WTC11 (cell line): ENCODE data around the gene B3GALNT2. TPM values are rescaled to one million over a fixed set of nuclear protein-coding genes. Genes with fewer than 3 reads are reported as not detected.

Experiments used
- ATAC-seq: fragments of 200-7000 bp; cut with Tn5 transposase; 2 replicates; pipeline ENCODE4 v1.10.0; 2021; ENCODE audit warnings: mild to moderate bottlenecking, moderate library complexity
- CTCF ChIA-PET: fragments of 300-600 bp; sonication (Branson Sonifier 250); formaldehyde crosslinking; loops from one replicate; lab custom pipeline; 2021; ENCODE audit warnings: antibody characterized with exemption; lab: Charles Lee
- POLR2A ChIA-PET: fragments of 350-600 bp; sonication (Branson Sonifier 250); formaldehyde crosslinking; loops from one replicate; lab custom pipeline; 2021; ENCODE audit warnings: antibody characterized with exemption; lab: Charles Lee
- DNase-seq: peaks from one replicate; pipeline ENCODE4 v3.0.0; 2021; ENCODE audit warnings: low spot score
- H3K27ac Mint-ChIP-seq: 2 replicates; pipeline ENCODE4 v1.8.0; 2021; ENCODE audit warnings: mixed read lengths
- H3K27me3 Mint-ChIP-seq: 2 replicates; pipeline ENCODE4 v1.8.0; 2021; ENCODE audit warnings: low read depth, mild to moderate bottlenecking, moderate library complexity, mixed read lengths
- H3K36me3 Mint-ChIP-seq: 2 replicates; pipeline ENCODE4 v1.8.0; 2021; ENCODE audit warnings: mixed read lengths
- H3K4me1 Mint-ChIP-seq: 2 replicates; pipeline ENCODE4 v1.8.0; 2022; ENCODE audit warnings: mixed read lengths
- H3K4me3 Mint-ChIP-seq: 2 replicates; pipeline ENCODE4 v1.8.0; 2021; ENCODE audit warnings: mild to moderate bottlenecking, moderate library complexity, mixed read lengths
- H3K9me3 Mint-ChIP-seq: 2 replicates; pipeline ENCODE4 v1.8.0; 2021; ENCODE audit warnings: mixed read lengths
- ATF1 ChIP-seq: sonication (generic); formaldehyde crosslinking; IDR thresholded peaks from 2 replicates; pipeline ENCODE4 v1.8.1; 2023; ENCODE audit warnings: mild to moderate bottlenecking, moderate library complexity, missing genetic modification reagents
- ATF6 ChIP-seq: sonication (generic); formaldehyde crosslinking; IDR thresholded peaks from 2 replicates; pipeline ENCODE4 v1.8.1; 2023; ENCODE audit warnings: mild to moderate bottlenecking, missing genetic modification reagents
- CBFB ChIP-seq: sonication (generic); formaldehyde crosslinking; IDR thresholded peaks from 2 replicates; pipeline ENCODE4 v1.8.1; 2022; ENCODE audit warnings: mild to moderate bottlenecking, low read depth, missing genetic modification reagents
- CDX4 ChIP-seq: fragments of 250-450 bp; sonication (Bioruptor Pico); IDR thresholded peaks from 2 replicates; pipeline ENCODE4 v1.9.0; 2021; ENCODE audit warnings: moderate library complexity, mild to moderate bottlenecking, inconsistent platforms, borderline replicate concordance
- E2F1 ChIP-seq: sonication (generic); formaldehyde crosslinking; IDR thresholded peaks from 2 replicates; pipeline ENCODE4 v1.8.0; 2022; ENCODE audit warnings: mild to moderate bottlenecking, missing genetic modification reagents
- GABPB1 ChIP-seq: sonication (generic); formaldehyde crosslinking; IDR thresholded peaks from 2 replicates; pipeline ENCODE4 v1.8.1; 2023; ENCODE audit warnings: mild to moderate bottlenecking, missing genetic modification reagents
- GRHL2 ChIP-seq: fragments of 250-450 bp; sonication (Bioruptor Pico); IDR thresholded peaks from 2 replicates; pipeline ENCODE4 v1.8.0; 2022; ENCODE audit warnings: mild to moderate bottlenecking, moderate library complexity; ENCODE audit not compliant: insufficient replicate concordance, severe bottlenecking
- HMGA2 ChIP-seq: fragments of 250-450 bp; sonication (Bioruptor Pico); IDR thresholded peaks from 2 replicates; pipeline ENCODE4 v1.4.0; 2021; ENCODE audit warnings: mild to moderate bottlenecking, moderate library complexity
- MYBL2 ChIP-seq: sonication (generic); formaldehyde crosslinking; IDR thresholded peaks from 2 replicates; pipeline ENCODE4 v1.8.1; 2023; ENCODE audit warnings: mild to moderate bottlenecking, moderate library complexity, missing genetic modification reagents
- NFE2L1 ChIP-seq: sonication (generic); formaldehyde crosslinking; IDR thresholded peaks from 2 replicates; pipeline ENCODE4 v1.8.1; 2023; ENCODE audit warnings: missing genetic modification reagents
- NR1H2 ChIP-seq: sonication (generic); formaldehyde crosslinking; IDR thresholded peaks from 2 replicates; pipeline ENCODE4 v1.9.0; 2021; ENCODE audit warnings: mild to moderate bottlenecking, moderate library complexity, missing genetic modification reagents
- NR2C2 ChIP-seq: sonication (generic); formaldehyde crosslinking; IDR thresholded peaks from 2 replicates; pipeline ENCODE4 v1.8.0; 2022; ENCODE audit warnings: mild to moderate bottlenecking, missing genetic modification reagents
- NR3C1 ChIP-seq: sonication (generic); formaldehyde crosslinking; conservative IDR thresholded peaks from 2 replicates; pipeline ENCODE4 v1.8.1; 2023; ENCODE audit warnings: low read depth, mild to moderate bottlenecking, missing genetic modification reagents
- TCF7 ChIP-seq: sonication (generic); formaldehyde crosslinking; IDR thresholded peaks from 2 replicates; pipeline ENCODE4 v1.8.0; 2022; ENCODE audit warnings: mild to moderate bottlenecking, low read depth, missing genetic modification reagents, moderate library complexity
- TP53 ChIP-seq: sonication (generic); formaldehyde crosslinking; IDR thresholded peaks from 2 replicates; pipeline ENCODE4 v1.8.1; 2023; ENCODE audit warnings: mild to moderate bottlenecking, missing genetic modification reagents
- USF1 ChIP-seq: sonication (generic); formaldehyde crosslinking; IDR thresholded peaks from 2 replicates; pipeline ENCODE4 v1.8.0; 2022; ENCODE audit warnings: mild to moderate bottlenecking, missing genetic modification reagents
- USF2 ChIP-seq: sonication (generic); formaldehyde crosslinking; IDR thresholded peaks from 2 replicates; pipeline ENCODE4 v1.8.1; 2023; ENCODE audit warnings: mild to moderate bottlenecking, missing genetic modification reagents, moderate library complexity
- ZNF263 ChIP-seq: sonication (generic); formaldehyde crosslinking; IDR thresholded peaks from 2 replicates; pipeline ENCODE4 v1.8.1; 2022; ENCODE audit warnings: low read depth, mild to moderate bottlenecking, moderate library complexity, missing genetic modification reagents
- ZNF317 ChIP-seq: sonication (generic); formaldehyde crosslinking; IDR thresholded peaks from 2 replicates; pipeline ENCODE4 v1.8.1; 2023; ENCODE audit warnings: low read depth, mild to moderate bottlenecking, moderate library complexity, missing genetic modification reagents, borderline replicate concordance
- ZNF423 ChIP-seq: fragments of 250-450 bp; sonication (Bioruptor Pico); IDR thresholded peaks from 2 replicates; pipeline ENCODE4 v2.1.2; 2022; ENCODE audit warnings: mild to moderate bottlenecking, moderate library complexity
- ZNF671 ChIP-seq: fragments of 250-450 bp; sonication (Bioruptor Pico); IDR thresholded peaks from 2 replicates; pipeline ENCODE4 v1.8.0; 2021; ENCODE audit warnings: mild to moderate bottlenecking
- ZSCAN18 ChIP-seq: fragments of 250-450 bp; sonication (Bioruptor Pico); IDR thresholded peaks from 2 replicates; pipeline ENCODE4 v2.1.2; 2022; ENCODE audit warnings: mild to moderate bottlenecking, moderate library complexity
- total RNA-seq: library from RNA; stranded (reverse); gene quantifications from 3 replicates; pipeline ENCODE4 v1.2.3, GENCODE V29; 2021
- TF ChIP-seq, protein P1 (sequence below): sonication (generic); formaldehyde crosslinking; IDR thresholded peaks from 2 replicates; pipeline ENCODE4 v1.8.1; 2023; ENCODE audit warnings: mild to moderate bottlenecking, missing genetic modification reagents, moderate library complexity
- TF ChIP-seq, protein P2 (sequence below): sonication (generic); formaldehyde crosslinking; IDR thresholded peaks from 2 replicates; pipeline ENCODE4 v1.8.0; 2023; ENCODE audit warnings: missing genetic modification reagents
- TF ChIP-seq, protein P3 (sequence below): sonication (generic); formaldehyde crosslinking; conservative IDR thresholded peaks from 2 replicates; pipeline ENCODE4 v1.8.1; 2022; ENCODE audit warnings: mild to moderate bottlenecking, missing genetic modification reagents

B3GALNT2 gene
- total RNA-seq, 1 experiment from 2014 or later: 41.7 TPM

DNA sequence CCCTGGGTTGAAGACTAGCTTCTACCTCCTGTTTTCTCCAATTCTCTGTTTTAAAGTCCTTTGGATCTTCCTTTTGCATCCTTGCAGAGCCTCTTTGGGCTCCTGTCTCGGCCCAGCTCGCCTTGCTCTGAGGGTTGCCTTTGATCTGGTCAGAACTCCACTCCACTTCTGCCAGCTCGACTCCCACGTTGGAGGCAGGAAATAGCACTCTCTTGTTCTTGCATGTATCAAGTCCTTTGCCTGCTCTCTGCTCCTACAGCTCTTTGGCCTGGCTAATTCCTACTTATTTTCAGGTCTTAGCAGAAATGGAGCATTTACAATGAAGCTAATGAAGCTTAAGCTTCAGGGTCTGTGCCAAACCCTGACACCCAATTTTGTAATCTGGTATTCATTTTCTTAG, 21.1 kb upstream of the B3GALNT2 start:
- ChIA-PET CTCF (interaction anchor here (0.6 to 1.6 kb wide), 3 partner anchors 12 to 133 kb away, joined by 3 to 5 read pairs (median 4); no protein-coding TSS in a partner anchor), POLR2A (no interaction called here)
- ATAC-seq: no peak

DNA sequence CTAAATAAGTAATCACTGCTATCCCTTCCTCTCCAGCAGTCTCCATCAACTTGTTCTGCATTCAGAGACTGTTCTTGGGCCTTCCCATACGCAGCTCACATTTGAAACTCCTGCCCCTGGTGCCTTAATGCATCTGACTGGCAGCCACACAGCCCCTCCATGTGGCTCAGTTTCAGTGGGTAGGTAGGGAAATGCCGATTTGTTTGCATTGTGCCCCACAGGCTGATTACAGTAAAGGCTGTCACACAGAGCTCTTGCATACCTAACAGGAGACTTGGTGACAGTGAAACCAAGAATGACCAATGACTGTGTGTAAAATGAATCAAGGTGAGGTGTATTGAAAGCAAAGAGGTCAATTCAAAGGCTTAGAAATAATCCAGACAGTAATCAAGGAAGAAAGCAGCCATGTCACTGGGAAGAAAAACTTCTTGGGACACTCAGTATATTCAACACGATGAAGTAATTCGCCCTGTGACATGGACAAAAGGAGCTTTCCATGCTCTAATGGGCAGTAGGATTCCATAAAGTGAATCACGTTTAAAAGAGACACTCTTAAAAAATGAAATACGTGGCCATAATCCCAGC, 12.7 kb upstream of the B3GALNT2 start:
- ChIA-PET CTCF (interaction anchor here (0.7 to 1.6 kb wide), 5 partner anchors 10 to 455 kb away, joined by 3 to 4 read pairs (median 3); no protein-coding TSS in a partner anchor), POLR2A (no interaction called here)
- no peaks in the 10 kb centered on the region for H3K36me3 Mint-ChIP-seq
- H3K27me3 Mint-ChIP-seq: no peaks in the 10 kb centered on the region
- TF ChIP-seq CBFB (CRISPR knock-in tag) (no peak), ZNF317 (CRISPR knock-in tag) (no peak), USF2 (CRISPR knock-in tag) (no peak), TP53 (no peak), ATF6 (CRISPR knock-in tag) (no peak), NR2C2 (no peak), HMGA2 (CRISPR knock-in tag) (no peak), ZSCAN18 (CRISPR knock-in tag) (no peak), NR1H2 (CRISPR knock-in tag) (no peak), GRHL2 (CRISPR knock-in tag) (no peak), E2F1 (no peak)
- TF ChIP-seq, protein P1, sequence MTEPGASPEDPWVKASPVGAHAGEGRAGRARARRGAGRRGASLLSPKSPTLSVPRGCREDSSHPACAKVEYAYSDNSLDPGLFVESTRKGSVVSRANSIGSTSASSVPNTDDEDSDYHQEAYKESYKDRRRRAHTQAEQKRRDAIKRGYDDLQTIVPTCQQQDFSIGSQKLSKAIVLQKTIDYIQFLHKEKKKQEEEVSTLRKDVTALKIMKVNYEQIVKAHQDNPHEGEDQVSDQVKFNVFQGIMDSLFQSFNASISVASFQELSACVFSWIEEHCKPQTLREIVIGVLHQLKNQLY (CRISPR knock-in tag): no peak
- no peaks in the 10 kb centered on the region for H3K9me3 Mint-ChIP-seq
- no peak overlapping the region for H3K27ac Mint-ChIP-seq
- ATAC-seq: 0 out of 2 replicates have a peak, but pooled peaks have one; percentile 22
- no peaks in the 10 kb centered on the region for H3K4me1 Mint-ChIP-seq
- DNase-seq: no peak
- H3K4me3 Mint-ChIP-seq: no peak overlapping the region

More for the DNA sequence above, 21.1 kb upstream of the B3GALNT2 start:
- H3K4me1 Mint-ChIP-seq: no peaks in the 10 kb centered on the region
- TF ChIP-seq USF1 (CRISPR knock-in tag): no peak
- TF ChIP-seq ZNF423: no peak
- no peak for TF ChIP-seq MYBL2
- TF ChIP-seq, protein P2, sequence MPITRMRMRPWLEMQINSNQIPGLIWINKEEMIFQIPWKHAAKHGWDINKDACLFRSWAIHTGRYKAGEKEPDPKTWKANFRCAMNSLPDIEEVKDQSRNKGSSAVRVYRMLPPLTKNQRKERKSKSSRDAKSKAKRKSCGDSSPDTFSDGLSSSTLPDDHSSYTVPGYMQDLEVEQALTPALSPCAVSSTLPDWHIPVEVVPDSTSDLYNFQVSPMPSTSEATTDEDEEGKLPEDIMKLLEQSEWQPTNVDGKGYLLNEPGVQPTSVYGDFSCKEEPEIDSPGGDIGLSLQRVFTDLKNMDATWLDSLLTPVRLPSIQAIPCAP (CRISPR knock-in tag): no peak
- TF ChIP-seq, protein P3, sequence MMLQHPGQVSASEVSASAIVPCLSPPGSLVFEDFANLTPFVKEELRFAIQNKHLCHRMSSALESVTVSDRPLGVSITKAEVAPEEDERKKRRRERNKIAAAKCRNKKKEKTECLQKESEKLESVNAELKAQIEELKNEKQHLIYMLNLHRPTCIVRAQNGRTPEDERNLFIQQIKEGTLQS (CRISPR knock-in tag): no peak
- TF ChIP-seq TCF7 (CRISPR knock-in tag): no peak
- no peak for TF ChIP-seq NR3C1 (CRISPR knock-in tag)
- no peak for TF ChIP-seq GABPB1
- no peak for TF ChIP-seq NFE2L1 (CRISPR knock-in tag)
- TF ChIP-seq ZNF671 (CRISPR knock-in tag): no peak
- no peak for TF ChIP-seq ATF1 (CRISPR knock-in tag)
- no peak for TF ChIP-seq CDX4
- TF ChIP-seq ZSCAN18 (CRISPR knock-in tag): no peak
- TF ChIP-seq ZNF263: no peak
- TF ChIP-seq, all 79 proteins: peak for 0
- no peak overlapping the region for H3K4me3 Mint-ChIP-seq
- 0 out of 2 replicates have a peak, but pooled peaks cover 4% of the 10 kb centered on the region for H3K9me3 Mint-ChIP-seq
- no peak for DNase-seq
- H3K27me3 Mint-ChIP-seq: no peaks in the 10 kb centered on the region; the same call in 1 of the 2 replicates
- H3K27ac Mint-ChIP-seq: no peak overlapping the region
- H3K36me3 Mint-ChIP-seq: no peaks in the 10 kb centered on the region
